ENCODE measurements around the gene MDM1. TPM values are rescaled to one million over a fixed set of nuclear protein-coding genes. Genes with fewer than 3 reads are reported as not detected.

MDM1 gene
- 2.6 and 4.2 TPM in 2 replicates for total RNA-seq

GRCh38 chr12:68331869-68332727 is at the start of gene MDM1:
MDM1 (minus strand) TSS chr12:68332362; CDS start chr12:68332245, 117 bp downstream.

GRCh38 chr12:68253504-68253903 is 78.7 kb downstream of the MDM1 start, which contains the start of gene IL22:
IL22 (minus strand) TSS chr12:68253604; CDS start chr12:68253448, 156 bp downstream.

Other genes with a start within 250 kb of the MDM1 start
- not detected in 2 replicates for gene IFNG, start 172.6 kb downstream of the MDM1 start, total RNA-seq
- not detected in 2 replicates for gene IL26, start 106.6 kb downstream of the MDM1 start, total RNA-seq
- gene IL22, start 78.8 kb downstream of the MDM1 start, total RNA-seq, result not detected in 2 replicates

Data from airway epithelial cell (primary cell).